NCI-H1105 (cell line): ENCODE measurements around the gene EMILIN2.
"Not testable (repeated sequence)": the region's sequence is repeated elsewhere in the genome, so short reads cannot be mapped to it uniquely, and the experiment has no call there.

Experiments used
- DNase-seq: peaks from one replicate; lab custom pipeline; 2025; lab: John Stamatoyannopoulos, UW

Gene EMILIN2

GRCh38 chr18:2845172-2845571 lies 1.6 kb upstream of the EMILIN2 start:
- no peak for DNase-seq

DNA sequence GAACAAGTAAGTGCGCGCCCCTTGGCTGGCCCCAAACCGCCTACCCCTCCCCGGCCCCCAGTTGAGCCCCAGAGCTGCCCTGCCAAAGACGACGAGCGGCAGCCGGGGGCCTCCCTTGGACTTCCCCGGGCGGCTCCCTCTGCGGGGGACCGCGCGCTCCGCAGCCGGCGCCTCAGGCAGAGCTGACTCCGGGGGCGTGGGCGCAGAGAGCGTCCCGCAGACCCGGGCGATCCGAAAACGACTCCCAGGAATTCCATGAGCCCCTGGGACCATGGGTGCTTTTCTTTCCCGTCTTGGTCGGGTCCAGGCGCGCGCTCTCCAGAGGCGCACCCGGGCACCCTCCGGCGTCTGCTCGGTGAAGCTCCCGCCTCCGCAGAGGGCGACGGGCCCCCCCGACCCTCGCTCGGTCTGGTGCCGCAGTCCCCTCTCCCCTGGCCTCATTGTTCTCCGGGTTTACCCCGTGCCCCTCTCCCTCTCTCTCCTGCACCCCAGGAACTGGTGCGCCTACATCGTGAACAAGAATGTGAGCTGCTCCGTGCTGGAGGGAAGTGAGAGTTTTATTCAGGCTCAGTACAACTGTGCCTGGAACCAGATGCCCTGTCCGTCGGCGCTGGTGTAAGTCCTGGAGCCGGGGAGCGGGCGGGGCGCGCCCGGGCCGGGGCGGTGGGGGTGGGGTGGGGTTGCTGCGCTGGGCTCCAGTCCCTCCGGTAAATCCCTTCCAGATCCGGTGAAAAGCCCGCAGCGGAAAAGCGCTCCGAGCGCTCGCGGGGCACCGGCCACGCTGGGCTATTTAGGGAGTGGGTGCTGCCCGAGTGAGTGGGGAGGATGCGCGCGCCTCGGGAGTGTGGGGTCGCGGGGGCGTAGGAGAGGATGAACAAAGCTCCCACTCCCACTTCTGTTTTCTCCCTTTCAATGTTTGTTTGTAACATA lies 776 bp downstream of the EMILIN2 start:
- DNase-seq: no peak

DNA sequence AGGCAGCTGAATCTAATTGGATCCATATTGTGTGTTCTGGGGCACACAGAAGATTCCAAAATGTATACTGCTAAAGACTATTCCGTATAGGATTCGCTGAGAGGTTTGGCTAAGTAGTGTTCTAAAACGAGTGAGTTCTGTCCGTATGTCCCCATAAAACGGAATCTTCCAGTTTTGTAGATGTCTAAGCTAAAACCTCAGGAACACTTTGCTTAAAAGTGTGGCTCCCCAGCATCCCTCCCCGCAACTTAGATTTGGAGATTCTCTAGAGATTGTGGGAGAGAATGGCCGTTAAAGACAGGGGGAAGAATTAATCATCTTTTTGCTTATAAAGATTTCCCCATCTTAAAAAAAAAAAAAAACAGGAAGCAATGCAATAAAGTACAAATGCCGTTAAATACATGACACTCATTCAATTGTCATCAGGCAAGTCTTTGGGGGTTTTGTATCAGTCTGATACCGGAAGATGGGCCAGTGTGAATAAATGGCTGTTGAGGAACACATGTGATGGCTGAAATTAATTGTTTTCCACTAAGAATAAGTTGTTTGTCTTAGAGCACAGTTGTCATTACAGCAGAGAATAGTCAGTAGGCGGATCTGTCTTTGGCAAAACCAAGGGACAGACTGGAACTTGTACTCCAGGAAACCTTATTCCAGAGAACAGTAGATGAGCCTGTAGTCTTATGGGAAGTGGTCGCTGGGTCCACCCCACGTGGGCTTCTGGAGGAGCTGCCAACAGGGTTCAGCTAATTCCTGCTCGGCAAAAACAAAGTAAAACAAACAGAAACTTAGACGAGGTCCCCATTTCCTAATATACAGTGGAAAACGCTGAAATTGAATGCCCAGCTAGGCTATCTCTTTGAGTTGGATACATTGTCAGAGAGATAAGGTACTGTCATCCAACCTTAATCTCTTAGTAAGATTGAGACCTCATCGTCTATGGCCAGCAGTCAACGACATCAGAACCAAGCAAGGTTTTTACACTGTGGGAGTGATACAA lies 1.7 kb downstream of the EMILIN2 start:
- no peak for DNase-seq

DNA sequence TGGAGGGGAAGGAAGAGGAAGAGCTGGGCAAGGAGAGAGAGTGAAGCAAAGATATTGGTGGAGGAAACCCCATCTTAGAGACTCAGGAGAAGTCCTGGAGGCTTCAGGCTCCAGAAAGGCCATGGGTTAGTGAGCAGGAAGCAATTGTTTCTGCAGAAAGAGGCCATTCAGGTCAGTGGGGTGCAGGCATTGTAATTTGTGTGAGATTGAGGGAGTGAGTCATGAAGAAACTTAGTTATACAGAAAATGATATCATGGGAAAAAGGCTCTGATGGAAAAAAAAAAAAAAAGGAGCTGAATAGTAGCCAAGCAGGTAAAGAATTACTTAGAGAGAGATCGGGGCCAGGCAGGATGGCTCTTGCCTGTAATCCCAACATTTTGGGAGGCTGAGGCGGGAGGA lies 4.0 kb downstream of the EMILIN2 start:
- no peak for DNase-seq

- no peak for DNase-seq
Measured at GRCh38 chr18:2851771-2852170, 5.0 kb downstream of the EMILIN2 start.

GRCh38 chr18:2852460-2852859 lies 5.7 kb downstream of the EMILIN2 start:
- DNase-seq: not testable (repeated sequence)

DNA sequence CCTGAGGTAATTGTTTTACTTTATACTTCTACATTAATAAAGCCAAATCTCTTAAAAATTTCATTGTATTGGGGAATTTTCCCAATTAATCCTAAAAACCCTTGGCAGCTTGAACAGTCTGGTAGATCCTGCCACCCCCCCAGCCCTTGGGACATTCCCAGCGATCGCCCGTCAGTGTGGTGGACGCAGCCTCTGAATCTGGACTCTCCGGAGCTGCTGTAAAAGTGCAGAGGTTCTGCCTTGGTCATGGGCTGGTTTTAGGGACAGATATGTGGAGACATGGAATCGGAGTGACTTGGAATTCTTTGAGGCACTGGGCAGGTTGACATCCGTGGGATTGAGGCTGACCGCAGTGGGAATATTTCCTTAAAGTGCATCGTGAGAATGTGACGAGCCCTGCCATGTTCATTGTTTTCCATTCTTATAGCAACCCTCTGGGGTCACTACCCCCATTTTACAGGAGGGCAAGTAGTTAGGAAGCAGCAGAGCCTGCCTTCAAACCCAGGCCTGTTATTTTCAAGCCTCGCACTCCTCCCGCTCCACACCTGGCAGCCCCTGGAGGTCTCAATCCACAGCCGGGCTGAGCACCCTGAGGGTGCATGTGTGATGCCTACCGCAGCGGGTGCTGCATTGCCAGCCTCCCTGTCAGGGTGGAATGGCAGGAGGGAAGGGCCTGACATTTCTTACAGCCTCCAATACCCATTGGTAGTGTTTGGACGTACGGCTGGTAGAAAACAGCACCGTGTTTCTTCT lies 6.5 kb downstream of the EMILIN2 start:
- DNase-seq: no peak

DNA sequence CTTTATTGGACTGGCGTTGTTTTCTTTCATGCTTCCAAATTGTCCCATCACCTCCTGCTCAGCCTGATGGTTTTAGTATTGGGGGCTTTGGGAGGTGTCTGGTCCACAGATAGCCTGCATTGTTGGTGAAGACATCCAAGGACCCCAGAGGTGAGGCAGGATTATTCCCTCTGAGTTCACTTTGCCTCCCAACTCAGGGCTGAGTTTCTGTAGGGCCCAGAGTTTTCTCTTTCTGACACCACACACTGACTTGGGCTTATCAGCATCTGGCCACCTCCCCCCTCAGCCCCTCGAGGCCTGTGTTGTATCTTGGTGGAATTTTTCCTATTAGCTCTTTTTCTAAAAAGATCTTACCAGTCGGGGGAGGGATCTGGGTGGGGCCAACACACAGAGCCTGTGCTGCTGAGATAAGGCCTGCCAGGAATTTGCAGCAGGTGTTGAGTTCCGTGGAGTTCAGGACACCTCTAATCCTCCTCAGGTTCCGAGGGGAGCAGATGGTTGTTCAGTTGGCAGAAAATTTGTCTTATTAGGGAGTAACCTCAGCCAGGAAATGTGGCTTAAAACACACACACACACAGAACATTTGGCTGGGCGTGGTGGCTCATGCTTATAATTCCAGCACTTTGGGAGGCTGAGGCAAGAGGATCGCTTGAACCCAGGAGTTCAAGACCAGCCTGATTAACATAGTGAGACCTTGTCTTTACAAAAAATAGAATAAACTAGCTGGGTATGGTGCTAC lies 7.3 kb downstream of the EMILIN2 start:
- no peak for DNase-seq

- DNase-seq: no peak
Measured at GRCh38 chr18:2854875-2855274, 8.1 kb downstream of the EMILIN2 start.

GRCh38 chr18:2855560-2856350 lies 8.9 kb downstream of the EMILIN2 start:
- DNase-seq: no peak

- no peak for DNase-seq
Measured at GRCh38 chr18:2856547-2857170, 9.9 kb downstream of the EMILIN2 start.

GRCh38 chr18:2857491-2858131 lies 10.8 kb downstream of the EMILIN2 start:
- DNase-seq: no peak

GRCh38 chr18:2860397-2860796 lies 13.6 kb downstream of the EMILIN2 start:
- DNase-seq: not testable (repeated sequence)

DNA sequence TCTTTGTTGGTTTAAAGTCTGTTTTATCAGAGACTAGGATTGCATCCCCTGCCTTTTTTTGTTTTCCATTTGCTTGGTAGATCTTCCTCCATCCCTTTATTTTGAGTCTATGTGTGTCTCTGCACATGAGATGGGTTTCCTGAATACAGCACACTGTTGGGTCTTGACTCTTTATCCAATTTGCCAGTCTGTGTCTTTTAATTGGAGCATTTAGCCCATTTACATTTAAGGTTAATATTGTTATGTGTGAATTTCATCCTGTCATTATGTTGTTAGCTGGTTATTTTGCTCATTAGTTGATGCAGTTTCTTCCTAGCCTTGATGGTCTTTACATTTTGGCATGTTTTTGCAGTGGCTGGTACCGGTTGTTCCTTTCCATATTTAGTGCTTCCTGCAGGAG lies 17.2 kb downstream of the EMILIN2 start:
- not testable (repeated sequence) for DNase-seq

- DNase-seq: not testable (repeated sequence)
Measured at GRCh38 chr18:2866465-2866864, 19.7 kb downstream of the EMILIN2 start.

GRCh38 chr18:2869207-2869606 lies 22.4 kb downstream of the EMILIN2 start:
- DNase-seq: no peak

GRCh38 chr18:2871111-2871720 lies 24.4 kb downstream of the EMILIN2 start:
- no peak for DNase-seq

DNA sequence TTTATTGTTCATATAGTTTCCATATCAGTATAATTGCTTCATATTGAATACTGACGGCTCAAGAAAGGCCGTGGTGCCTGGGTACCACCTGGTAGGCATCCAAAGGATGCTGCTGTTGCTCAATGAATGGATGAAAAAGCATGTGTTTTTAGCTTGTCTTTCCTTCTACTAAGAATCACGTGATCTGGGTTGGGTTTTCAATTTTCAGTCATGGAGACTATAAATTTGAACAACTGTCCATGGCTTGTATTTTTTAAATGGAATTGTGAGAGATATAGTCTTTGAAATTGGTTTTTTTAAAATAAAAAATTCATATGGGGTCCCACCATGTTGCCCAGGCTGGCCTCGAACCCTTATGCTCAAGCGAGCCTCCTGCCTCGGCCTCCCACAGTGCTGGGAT lies 25.3 kb downstream of the EMILIN2 start:
- DNase-seq: no peak

GRCh38 chr18:2874765-2875164 lies 28.0 kb downstream of the EMILIN2 start:
- no peak for DNase-seq
